ENCODE measurements around the gene ACSM6.

The ACSM6 gene

DNA sequence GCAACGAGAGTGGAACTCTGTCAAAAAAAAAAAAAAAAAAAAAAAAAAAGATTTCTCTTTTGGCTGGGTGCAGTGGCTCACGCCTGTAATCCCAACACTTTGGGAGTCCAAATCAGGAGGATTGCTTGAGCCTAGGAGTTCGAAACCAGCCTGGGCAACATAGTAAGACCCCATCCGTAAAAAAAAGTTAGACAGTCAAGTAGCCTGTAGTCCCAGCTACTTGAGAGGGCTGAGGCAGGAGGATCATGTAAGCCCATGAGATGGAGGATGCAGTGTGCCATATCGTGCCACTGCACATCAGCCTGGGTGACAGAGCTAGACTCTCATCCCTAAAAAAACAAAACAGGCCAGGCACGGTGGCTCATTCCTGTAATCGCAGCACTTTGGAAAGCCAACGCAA is 71.5 kb downstream of the ACSM6 start:
- Histone ChIP-seq H3K4me1 (ENCODE audit: control extremely low read depth in 1 of 4, control insufficient read depth in 4 of 4, insufficient read depth in 4 of 4, low read length in 3 of 4) (peaks cover 0 to 17% (median 4%) of the 10 kb centered on the region in 4 experiments), H3K4me3 (ENCODE audit: control insufficient read depth in 1 of 7, extremely low read depth in 1 of 7, insufficient read depth in 4 of 7, low read depth in 2 of 7, low read length in 6 of 7) (no peak overlapping the region), H3K9me3 (ENCODE audit: control extremely low read depth in 1 of 5, control insufficient read depth in 4 of 5, insufficient read depth in 2 of 5, low read depth in 1 of 5, low read length in 4 of 5) (no peaks in the 10 kb centered on the region), H3K27me3 (replicated peaks in 2 of 5; ENCODE audit: control insufficient read depth in 4 of 5, insufficient read depth in 5 of 5, low read length in 4 of 5) (no peaks in the 10 kb centered on the region), H3K36me3 (ENCODE audit: control insufficient read depth in 4 of 4, insufficient read depth in 4 of 4, low read length in 3 of 4) (peaks cover 0 to 34% (median 19%) of the 10 kb centered on the region in 4 experiments), H3K27ac (ENCODE audit: insufficient read depth in 1 of 2, low read depth in 1 of 2, low read length in 2 of 2, poor library complexity in 1 of 2, severe bottlenecking in 2 of 2) (no peak overlapping the region)
- ChIA-PET CTCF (interaction anchor here (1.0 to 3.3 kb wide), 5 partner anchors 11 to 97 kb away, joined by 3 to 10 read pairs (median 6); no protein-coding TSS in a partner anchor), POLR2A (no interaction called here)
- 99% methylated on average over 8 of the region's 8 CpGs for WGBS (ENCODE audit: insufficient coverage)
- DNase-seq, result no peak

DNA sequence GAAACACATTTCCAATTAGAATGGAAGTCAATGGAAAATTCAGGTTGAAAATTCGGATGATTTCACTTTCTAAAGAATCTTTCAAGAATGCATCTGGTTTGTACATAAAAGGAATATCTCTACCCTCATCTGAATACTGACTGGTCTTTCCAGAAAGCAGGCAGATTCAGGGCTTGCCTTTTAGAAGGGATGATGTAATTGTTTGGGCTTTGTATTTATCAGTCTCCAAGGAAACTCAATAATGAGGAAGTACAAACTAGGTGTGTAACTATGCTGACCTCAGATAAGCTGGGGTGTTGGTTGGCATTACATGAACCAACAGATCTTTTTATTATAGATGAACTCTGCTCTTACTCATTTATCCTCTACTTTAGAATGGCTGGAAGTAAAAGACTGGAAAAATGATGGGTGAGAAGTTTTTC is 72.6 kb downstream of the ACSM6 start:
- Histone ChIP-seq H3K9me3 (ENCODE audit: control extremely low read depth in 1 of 5, control insufficient read depth in 4 of 5, insufficient read depth in 2 of 5, low read depth in 1 of 5, low read length in 4 of 5) (no peaks in the 10 kb centered on the region), H3K4me3 (ENCODE audit: control insufficient read depth in 1 of 7, extremely low read depth in 1 of 7, insufficient read depth in 4 of 7, low read depth in 2 of 7, low read length in 6 of 7) (no peak overlapping the region), H3K27me3 (replicated peaks in 2 of 5; ENCODE audit: control insufficient read depth in 4 of 5, insufficient read depth in 5 of 5, low read length in 4 of 5) (no peaks in the 10 kb centered on the region), H3K4me1 (ENCODE audit: control extremely low read depth in 1 of 4, control insufficient read depth in 4 of 4, insufficient read depth in 4 of 4, low read length in 3 of 4) (peaks cover 0 to 17% (median 4%) of the 10 kb centered on the region in 4 experiments), H3K36me3 (ENCODE audit: control insufficient read depth in 4 of 4, insufficient read depth in 4 of 4, low read length in 3 of 4) (peaks cover 0 to 26% (median 20%) of the 10 kb centered on the region in 4 experiments), H3K27ac (ENCODE audit: insufficient read depth in 1 of 2, low read depth in 1 of 2, low read length in 2 of 2, poor library complexity in 1 of 2, severe bottlenecking in 2 of 2) (peak overlapping the region; percentile 81 to 89)
- CTCF ChIA-PET, result interaction anchor here (0.7 to 3.3 kb wide), 3 partner anchors 20 to 96 kb away, joined by 3 to 10 read pairs (median 7); no protein-coding TSS in a partner anchor
- peak; percentile 93 to 97 (median 94) for DNase-seq
- WGBS (ENCODE audit: insufficient coverage), result no CpG with 5 or more reads among the region's 1 CpG
- POLR2A ChIA-PET, result interaction anchor here (0.5 to 1.7 kb wide), 4 partner anchors 12 to 29 kb away, joined by 3 to 4 read pairs (median 3); partner anchors contain the start of gene PDLIM1

DNA sequence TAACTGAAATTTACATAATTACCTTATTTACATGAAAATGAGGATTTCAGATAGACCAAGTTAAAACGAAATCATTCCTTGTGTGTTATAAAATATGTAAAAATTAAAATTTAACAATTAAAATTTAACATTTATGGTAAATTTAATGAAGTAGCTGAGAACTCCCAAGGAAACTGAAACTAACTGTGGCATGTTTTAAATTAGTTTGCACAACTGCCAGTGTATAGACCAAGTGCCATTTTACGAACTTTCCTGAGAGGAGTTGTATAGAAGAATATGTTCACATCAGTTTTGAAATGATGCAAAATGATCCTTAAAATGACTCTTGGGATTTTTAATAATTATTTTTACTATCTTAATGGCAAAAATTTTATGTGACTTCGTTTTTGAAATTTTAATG is 73.2 kb downstream of the ACSM6 start:
- CTCF ChIA-PET, result interaction anchor here (0.7 to 3.3 kb wide), 2 partner anchors 20 to 25 kb away, joined by 3 to 7 read pairs; no protein-coding TSS in a partner anchor
- no CpG with 5 or more reads among the region's 3 CpGs for whole genome bisulfite sequencing (ENCODE audit: insufficient coverage)

DNA sequence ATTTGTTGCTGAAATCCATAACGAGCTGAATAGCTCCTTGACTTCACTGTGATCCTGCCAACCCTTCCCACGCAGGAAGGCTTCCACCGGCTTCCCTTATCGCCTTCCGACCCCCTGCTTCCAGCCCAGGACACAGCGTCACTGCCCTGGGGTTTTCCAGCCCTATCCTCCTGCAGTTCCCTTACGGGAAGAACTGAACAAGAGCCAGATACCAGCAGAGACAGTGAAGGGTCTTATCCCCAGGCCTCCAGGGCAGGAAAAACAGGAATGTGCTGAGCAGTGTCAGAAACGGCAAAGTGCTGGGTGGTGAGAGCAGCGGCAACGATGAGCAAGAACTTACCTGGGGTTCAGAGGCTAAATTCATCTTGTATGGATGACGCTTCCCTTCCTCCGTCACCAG is 74.4 kb downstream of the ACSM6 start:
- no peaks in the 10 kb centered on the region for H3K27me3 ChIP-seq (replicated peaks in 2 of 5; ENCODE audit: control insufficient read depth in 4 of 5, insufficient read depth in 5 of 5, low read length in 4 of 5)
- no peak overlapping the region for H3K4me3 ChIP-seq (ENCODE audit: control insufficient read depth in 1 of 7, extremely low read depth in 1 of 7, insufficient read depth in 4 of 7, low read depth in 2 of 7, low read length in 6 of 7)
- no peaks in the 10 kb centered on the region for H3K9me3 ChIP-seq (ENCODE audit: control extremely low read depth in 1 of 5, control insufficient read depth in 4 of 5, insufficient read depth in 2 of 5, low read depth in 1 of 5, low read length in 4 of 5)
- peaks cover 0 to 22% (median 15%) of the 10 kb centered on the region in 4 experiments for H3K36me3 ChIP-seq (ENCODE audit: control insufficient read depth in 4 of 4, insufficient read depth in 4 of 4, low read length in 3 of 4)
- ChIA-PET CTCF (interaction anchor here (0.8 kb wide), 1 partner anchor 9 kb away, joined by 3 read pairs; no protein-coding TSS in a partner anchor), POLR2A (no interaction called here)
- H3K27ac ChIP-seq (ENCODE audit: insufficient read depth in 1 of 2, low read depth in 1 of 2, low read length in 2 of 2, poor library complexity in 1 of 2, severe bottlenecking in 2 of 2), result no peak overlapping the region
- H3K4me1 ChIP-seq (ENCODE audit: control extremely low read depth in 1 of 4, control insufficient read depth in 4 of 4, insufficient read depth in 4 of 4, low read length in 3 of 4), result peaks cover 0 to 20% (median 4%) of the 10 kb centered on the region in 4 experiments
- 96% methylated on average over 11 of the region's 12 CpGs for WGBS (ENCODE audit: insufficient coverage)
- no peak for DNase-seq

More for the DNA sequence above, 73.2 kb downstream of the ACSM6 start:
- peaks cover 0 to 17% (median 4%) of the 10 kb centered on the region in 4 experiments for H3K4me1 ChIP-seq (ENCODE audit: control extremely low read depth in 1 of 4, control insufficient read depth in 4 of 4, insufficient read depth in 4 of 4, low read length in 3 of 4)
- H3K4me3 ChIP-seq (ENCODE audit: control insufficient read depth in 1 of 7, extremely low read depth in 1 of 7, insufficient read depth in 4 of 7, low read depth in 2 of 7, low read length in 6 of 7), result peak overlapping the region in 1 of 7 experiments; percentile 5
- H3K9me3 ChIP-seq (ENCODE audit: control extremely low read depth in 1 of 5, control insufficient read depth in 4 of 5, insufficient read depth in 2 of 5, low read depth in 1 of 5, low read length in 4 of 5), result no peaks in the 10 kb centered on the region
- peak overlapping the region; percentile 81 to 89 for H3K27ac ChIP-seq (ENCODE audit: insufficient read depth in 1 of 2, low read depth in 1 of 2, low read length in 2 of 2, poor library complexity in 1 of 2, severe bottlenecking in 2 of 2)
- H3K36me3 ChIP-seq (ENCODE audit: control insufficient read depth in 4 of 4, insufficient read depth in 4 of 4, low read length in 3 of 4), result peaks cover 0 to 26% (median 20%) of the 10 kb centered on the region in 4 experiments
- POLR2A ChIA-PET, result interaction anchor here (0.5 to 1.7 kb wide), 4 partner anchors 11 to 28 kb away, joined by 3 to 4 read pairs (median 3); partner anchors contain the start of gene PDLIM1
- peak in 2 of 3 donors; percentile 28 to 37 for DNase-seq
- H3K27me3 ChIP-seq (replicated peaks in 2 of 5; ENCODE audit: control insufficient read depth in 4 of 5, insufficient read depth in 5 of 5, low read length in 4 of 5), result no peaks in the 10 kb centered on the region

DNA sequence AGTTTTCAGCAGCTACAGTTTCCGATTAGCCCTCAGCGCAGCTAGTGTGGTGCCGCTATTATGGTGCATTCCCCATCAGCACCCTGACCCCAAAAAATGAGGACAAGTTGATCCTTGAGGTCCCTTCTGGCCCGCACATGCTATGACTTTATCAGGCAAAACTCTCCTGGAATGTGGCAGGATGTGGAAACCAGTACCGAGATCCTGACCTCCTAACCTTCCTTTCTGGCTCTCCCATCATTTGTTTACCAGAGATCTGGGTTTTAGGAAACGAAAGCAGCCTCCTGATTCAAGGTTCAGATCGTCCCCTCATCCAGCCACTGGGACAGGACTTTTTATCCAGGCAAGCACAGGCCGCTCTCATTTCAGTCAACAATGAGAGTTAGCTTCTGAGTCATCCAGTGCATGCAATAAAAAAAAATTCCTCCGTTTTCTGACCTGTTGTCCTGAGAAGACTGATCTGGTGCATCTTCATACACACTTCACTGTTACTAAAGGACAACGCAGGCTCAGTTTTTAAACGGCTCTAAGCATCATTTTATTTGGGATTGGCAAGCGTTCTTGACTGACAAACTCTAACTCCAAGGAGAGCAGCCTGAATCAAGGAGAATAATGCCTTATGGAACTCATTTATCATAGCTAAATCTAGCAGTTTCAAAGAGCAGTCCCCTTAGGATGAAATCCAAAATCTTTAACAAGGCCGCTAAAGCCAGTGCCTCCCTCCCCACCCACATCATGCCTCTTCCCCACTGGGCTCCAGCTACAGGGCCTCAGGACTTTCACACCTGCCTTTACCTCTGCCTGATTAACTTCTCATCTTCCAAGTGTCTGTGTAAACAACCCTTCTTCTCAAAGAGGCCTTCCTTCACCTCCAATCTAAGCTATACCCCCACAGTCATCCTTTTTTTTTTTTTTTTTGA is 79.6 kb downstream of the ACSM6 start:
- CTCF ChIA-PET, result interaction anchor here (0.6 to 1.4 kb wide), 5 partner anchors 9 to 100 kb away, joined by 3 to 5 read pairs (median 4); no protein-coding TSS in a partner anchor
- Histone ChIP-seq H3K4me3 (ENCODE audit: control insufficient read depth in 1 of 7, extremely low read depth in 1 of 7, insufficient read depth in 4 of 7, low read depth in 2 of 7, low read length in 6 of 7) (no peak overlapping the region), H3K27ac (ENCODE audit: insufficient read depth in 1 of 2, low read depth in 1 of 2, low read length in 2 of 2, poor library complexity in 1 of 2, severe bottlenecking in 2 of 2) (no peak overlapping the region), H3K27me3 (replicated peaks in 2 of 5; ENCODE audit: control insufficient read depth in 4 of 5, insufficient read depth in 5 of 5, low read length in 4 of 5) (no peaks in the 10 kb centered on the region), H3K36me3 (ENCODE audit: control insufficient read depth in 4 of 4, insufficient read depth in 4 of 4, low read length in 3 of 4) (peaks cover 0 to 8% (median 6%) of the 10 kb centered on the region in 4 experiments), H3K4me1 (ENCODE audit: control extremely low read depth in 1 of 4, control insufficient read depth in 4 of 4, insufficient read depth in 4 of 4, low read length in 3 of 4) (peaks cover 0 to 12% (median 5%) of the 10 kb centered on the region in 4 experiments), H3K9me3 (ENCODE audit: control extremely low read depth in 1 of 5, control insufficient read depth in 4 of 5, insufficient read depth in 2 of 5, low read depth in 1 of 5, low read length in 4 of 5) (no peaks in the 10 kb centered on the region)
- DNase-seq, result no peak
- WGBS (ENCODE audit: insufficient coverage), result 73% methylated on average over 11 of the region's 13 CpGs
- POLR2A ChIA-PET, result no interaction called here

DNA sequence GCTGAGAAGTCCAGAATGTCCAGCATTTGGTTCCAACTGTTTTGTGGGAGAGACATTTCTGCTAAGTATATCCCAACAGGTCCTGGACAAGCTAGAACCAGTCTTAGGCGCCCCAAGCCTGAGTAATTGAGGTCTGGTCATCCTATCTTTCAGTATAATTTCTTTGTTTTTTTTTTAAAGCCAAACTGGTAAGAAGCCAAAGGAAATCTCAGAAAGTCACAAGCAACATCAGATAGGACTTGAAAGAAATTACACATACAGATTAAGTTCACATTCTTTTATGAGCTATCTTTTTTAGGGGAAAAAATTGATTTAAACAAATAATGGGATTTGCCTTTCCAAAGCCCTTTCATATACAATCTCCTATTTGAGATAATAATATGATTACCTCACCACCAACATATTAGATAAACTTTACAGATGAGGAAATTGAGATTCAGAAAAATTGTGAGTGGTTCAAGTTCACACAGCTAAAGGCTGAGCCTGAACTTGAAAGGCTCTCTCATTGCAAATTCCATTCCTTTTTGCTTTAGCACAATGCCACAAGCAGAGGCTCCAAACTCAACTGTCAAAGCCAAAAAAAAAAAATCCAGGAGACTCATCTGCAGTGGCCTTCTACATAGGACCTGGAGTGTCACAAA is 81.8 kb downstream of the ACSM6 start:
- WGBS (ENCODE audit: insufficient coverage), result 100% methylated on average over 1 of the region's 1 CpG

More for the DNA sequence above, 81.8 kb downstream of the ACSM6 start:
- DNase-seq, result no peak
- H3K27ac ChIP-seq (ENCODE audit: insufficient read depth in 1 of 2, low read depth in 1 of 2, low read length in 2 of 2, poor library complexity in 1 of 2, severe bottlenecking in 2 of 2), result no peak overlapping the region
- peaks cover 0 to 12% (median 5%) of the 10 kb centered on the region in 4 experiments for H3K4me1 ChIP-seq (ENCODE audit: control extremely low read depth in 1 of 4, control insufficient read depth in 4 of 4, insufficient read depth in 4 of 4, low read length in 3 of 4)
- H3K4me3 ChIP-seq (ENCODE audit: control insufficient read depth in 1 of 7, extremely low read depth in 1 of 7, insufficient read depth in 4 of 7, low read depth in 2 of 7, low read length in 6 of 7), result no peak overlapping the region
- ChIA-PET CTCF (interaction anchor here (1.6 kb wide), 1 partner anchor 15 kb away, joined by 3 read pairs; no protein-coding TSS in a partner anchor), POLR2A (no interaction called here)
- peaks cover 0 to 4% (median 1%) of the 10 kb centered on the region in 4 experiments for H3K36me3 ChIP-seq (ENCODE audit: control insufficient read depth in 4 of 4, insufficient read depth in 4 of 4, low read length in 3 of 4)
- H3K27me3 ChIP-seq (replicated peaks in 2 of 5; ENCODE audit: control insufficient read depth in 4 of 5, insufficient read depth in 5 of 5, low read length in 4 of 5), result no peaks in the 10 kb centered on the region
- H3K9me3 ChIP-seq (ENCODE audit: control extremely low read depth in 1 of 5, control insufficient read depth in 4 of 5, insufficient read depth in 2 of 5, low read depth in 1 of 5, low read length in 4 of 5), result no peaks in the 10 kb centered on the region
